Neural cell (in vitro differentiated cells): Measurements from ENCODE around the gene INPP4B. TPM values are rescaled to one million over a fixed set of nuclear protein-coding genes. Genes with fewer than 3 reads are reported as not detected.

ENCODE experiments used
- H2AFZ ChIP-seq: fragments of 200-600, 300-800 bp; sonication (generic), shearing (Covaris generic); 2 replicates; pipeline ENCODE4 v1.6.0; 2014; ENCODE audit warnings: low read depth, mild to moderate bottlenecking, antibody characterized with exemption, low read length, moderate library complexity
- H3F3A ChIP-seq: fragments of 200-600 bp; shearing (Covaris generic); 2 replicates; pipeline ENCODE4 v1.6.1; 2016; ENCODE audit warnings: mild to moderate bottlenecking, moderate library complexity, mixed read lengths, antibody characterized with exemption, low read length; ENCODE audit not compliant: insufficient read depth, poor library complexity, severe bottlenecking
- H3K27ac ChIP-seq: fragments of 200-600, 300-800 bp; sonication (generic), shearing (Covaris generic); 2 replicates; pipeline ENCODE4 v1.5.1; 2014; ENCODE audit warnings: mild to moderate bottlenecking, low read length, moderate library complexity
- H3K27me3 ChIP-seq: fragments of 300-800, 200-600 bp; sonication (generic), shearing (Covaris generic); 2 replicates; pipeline ENCODE4 v1.6.0; 2014; ENCODE audit warnings: mild to moderate bottlenecking, low read depth, low read length, moderate library complexity; ENCODE audit not compliant: insufficient read depth
- H3K36me3 ChIP-seq: fragments of 300-800, 200-600 bp; sonication (generic), shearing (Covaris generic); 2 replicates; pipeline ENCODE4 v1.5.1; 2014; ENCODE audit warnings: mild to moderate bottlenecking, antibody characterized with exemption, low read length, moderate library complexity; ENCODE audit not compliant: insufficient read depth
- H3K4me2 ChIP-seq: fragments of 300-800, 200-600 bp; sonication (generic), shearing (Covaris generic); 2 replicates; pipeline ENCODE4 v1.6.0; 2014; ENCODE audit warnings: mild to moderate bottlenecking, low read length
- H3K4me3 ChIP-seq: fragments of 300-800, 200-600 bp; sonication (generic), shearing (Covaris generic); 2 replicates; pipeline ENCODE4 v1.5.1; 2014; ENCODE audit warnings: mild to moderate bottlenecking, low read length, moderate library complexity
- H3K79me2 ChIP-seq: fragments of 200-600 bp; shearing (Covaris generic); replicated peaks from 2 replicates; pipeline ENCODE4 v1.6.0; 2014; ENCODE audit warnings: mild to moderate bottlenecking, low read length, moderate library complexity; ENCODE audit not compliant: insufficient read depth
- H3K9ac ChIP-seq: fragments of 300-800, 200-600 bp; sonication (generic), shearing (Covaris generic); 2 replicates; pipeline ENCODE4 v1.6.1; 2016; ENCODE audit warnings: mild to moderate bottlenecking, low read length, mixed read lengths
- H3K9me2 ChIP-seq: fragments of 200-600 bp; shearing (Covaris generic); 2 replicates; pipeline ENCODE4 v1.6.1; 2016; ENCODE audit warnings: mild to moderate bottlenecking, low read length, mixed read lengths; ENCODE audit not compliant: insufficient read depth
- H3K9me3 ChIP-seq: fragments of 200-600, 300-800 bp; sonication (generic), shearing (Covaris generic); 2 replicates; pipeline ENCODE4 v1.6.1; 2016; ENCODE audit warnings: mild to moderate bottlenecking, mixed run types, low read length, moderate library complexity, mixed read lengths
- H4K20me1 ChIP-seq: fragments of 200-600 bp; shearing (Covaris generic); 2 replicates; pipeline ENCODE4 v1.6.1; 2016; ENCODE audit warnings: mild to moderate bottlenecking, mixed run types; ENCODE audit not compliant: insufficient read depth
- EP300 ChIP-seq: fragments of 450-650 bp; conservative IDR thresholded peaks from 2 replicates; pipeline ENCODE4 v1.6.1; 2014; ENCODE audit warnings: antibody characterized with exemption, mild to moderate bottlenecking, moderate library complexity; ENCODE audit not compliant: poor library complexity, severe bottlenecking
- EZH2 ChIP-seq: fragments of 200-600, 300-800 bp; shearing (Covaris generic), sonication (generic); IDR thresholded peaks from 2 replicates; pipeline ENCODE4 v1.6.1; 2014; ENCODE audit warnings: antibody characterized with exemption, low read length, borderline replicate concordance, mild to moderate bottlenecking; ENCODE audit not compliant: insufficient read depth, poor library complexity, severe bottlenecking
- MXI1 ChIP-seq: fragments of 450-650 bp; conservative IDR thresholded peaks from 2 replicates; pipeline ENCODE4 v1.6.1; 2014; ENCODE audit warnings: antibody characterized with exemption, mild to moderate bottlenecking; ENCODE audit not compliant: poor library complexity, severe bottlenecking
- POLR2AphosphoS5 ChIP-seq: IDR thresholded peaks from 2 replicates; pipeline ENCODE4 v1.6.1; 2012
- RAD21 ChIP-seq: fragments of 450-650 bp; conservative IDR thresholded peaks from 2 replicates; pipeline ENCODE4 v1.6.1; 2014; ENCODE audit warnings: antibody characterized with exemption, mild to moderate bottlenecking, moderate library complexity
- REST ChIP-seq: IDR thresholded peaks from 2 replicates; pipeline ENCODE4 v1.6.1; 2012; ENCODE audit warnings: borderline replicate concordance
- SMC3 ChIP-seq: fragments of 450-650 bp; conservative IDR thresholded peaks from 2 replicates; pipeline ENCODE4 v1.6.1; 2014; ENCODE audit warnings: antibody characterized with exemption, mild to moderate bottlenecking, moderate library complexity; ENCODE audit not compliant: poor library complexity
- TAF1 ChIP-seq: IDR thresholded peaks from 2 replicates; pipeline ENCODE4 v1.6.1; 2012; ENCODE audit warnings: low read depth
- polyA plus RNA-seq: library from polyadenylated mRNA; depleted of rRNA; stranded (reverse); fragments of >200 nt; gene quantifications from 2 replicates; pipeline ENCODE4 v1.2.3, GENCODE V29; 2014
- TF ChIP-seq, protein P1 (sequence below): fragments of 450-650 bp; IDR thresholded peaks from 2 replicates; pipeline ENCODE4 v1.5.1; 2014; ENCODE audit warnings: antibody characterized with exemption, mild to moderate bottlenecking, moderate library complexity; ENCODE audit not compliant: poor library complexity, severe bottlenecking

The INPP4B gene
- polyA plus RNA-seq, 1 donor from 2014 or later: 0.30 TPM

GRCh38 chr4:142393127-142393526 lies 453.0 kb downstream of the INPP4B start:
- TF ChIP-seq TAF1: no peak
- H3K9me2 ChIP-seq: no peaks in the 10 kb centered on the region
- no peak overlapping the region for H3K4me3 ChIP-seq
- H3K79me2 ChIP-seq: no peaks in the 10 kb centered on the region
- H3K4me2 ChIP-seq: no peak overlapping the region
- H3K36me3 ChIP-seq: no peaks in the 10 kb centered on the region
- no peak overlapping the region for H2AFZ ChIP-seq
- no peaks in the 10 kb centered on the region for H3F3A ChIP-seq
- no peak overlapping the region for H3K27ac ChIP-seq
- H3K9ac ChIP-seq: no peak overlapping the region
- no peaks in the 10 kb centered on the region for H4K20me1 ChIP-seq
- H3K9me3 ChIP-seq: no peaks in the 10 kb centered on the region
- no peaks in the 10 kb centered on the region for H3K27me3 ChIP-seq

GRCh38 chr4:142386856-142387255 lies 459.2 kb downstream of the INPP4B start:
- Histone ChIP-seq H3K27ac (no peak overlapping the region), H3K9me3 (no peaks in the 10 kb centered on the region), H3F3A (no peaks in the 10 kb centered on the region), H2AFZ (no peak overlapping the region), H3K9ac (no peak overlapping the region), H3K79me2 (no peaks in the 10 kb centered on the region), H3K27me3 (no peaks in the 10 kb centered on the region), H3K4me2 (no peak overlapping the region), H4K20me1 (no peaks in the 10 kb centered on the region), H3K9me2 (no peaks in the 10 kb centered on the region), H3K36me3 (no peaks in the 10 kb centered on the region), H3K4me3 (no peak overlapping the region)
- no peak for TF ChIP-seq EP300

- H3K27me3 ChIP-seq: no peaks in the 10 kb centered on the region
- no peaks in the 10 kb centered on the region for H3F3A ChIP-seq
- no peak overlapping the region for H3K4me2 ChIP-seq
- no peaks in the 10 kb centered on the region for H3K9me2 ChIP-seq
- no peak overlapping the region for H2AFZ ChIP-seq
- H3K36me3 ChIP-seq: no peaks in the 10 kb centered on the region
- H3K4me3 ChIP-seq: no peak overlapping the region
- H3K27ac ChIP-seq: no peak overlapping the region
- H3K9me3 ChIP-seq: no peaks in the 10 kb centered on the region
- no peak for TF ChIP-seq REST
- TF ChIP-seq, protein P1, sequence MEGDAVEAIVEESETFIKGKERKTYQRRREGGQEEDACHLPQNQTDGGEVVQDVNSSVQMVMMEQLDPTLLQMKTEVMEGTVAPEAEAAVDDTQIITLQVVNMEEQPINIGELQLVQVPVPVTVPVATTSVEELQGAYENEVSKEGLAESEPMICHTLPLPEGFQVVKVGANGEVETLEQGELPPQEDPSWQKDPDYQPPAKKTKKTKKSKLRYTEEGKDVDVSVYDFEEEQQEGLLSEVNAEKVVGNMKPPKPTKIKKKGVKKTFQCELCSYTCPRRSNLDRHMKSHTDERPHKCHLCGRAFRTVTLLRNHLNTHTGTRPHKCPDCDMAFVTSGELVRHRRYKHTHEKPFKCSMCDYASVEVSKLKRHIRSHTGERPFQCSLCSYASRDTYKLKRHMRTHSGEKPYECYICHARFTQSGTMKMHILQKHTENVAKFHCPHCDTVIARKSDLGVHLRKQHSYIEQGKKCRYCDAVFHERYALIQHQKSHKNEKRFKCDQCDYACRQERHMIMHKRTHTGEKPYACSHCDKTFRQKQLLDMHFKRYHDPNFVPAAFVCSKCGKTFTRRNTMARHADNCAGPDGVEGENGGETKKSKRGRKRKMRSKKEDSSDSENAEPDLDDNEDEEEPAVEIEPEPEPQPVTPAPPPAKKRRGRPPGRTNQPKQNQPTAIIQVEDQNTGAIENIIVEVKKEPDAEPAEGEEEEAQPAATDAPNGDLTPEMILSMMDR: no peak
- TF ChIP-seq MXI1: no peak
- TF ChIP-seq EP300: no peak
- TF ChIP-seq POLR2AphosphoS5: no peak
- no peak for TF ChIP-seq EZH2
- TF ChIP-seq RAD21: no peak
- no peak for TF ChIP-seq TAF1
- TF ChIP-seq SMC3: no peak
- no peaks in the 10 kb centered on the region for H3K79me2 ChIP-seq
- no peaks in the 10 kb centered on the region for H4K20me1 ChIP-seq
- no peak overlapping the region for H3K9ac ChIP-seq
Measured at GRCh38 chr4:142386449-142386848, 459.7 kb downstream of the INPP4B start.
